Measurements from ENCODE around the gene STXBP6. TPM values are rescaled to one million over a fixed set of nuclear protein-coding genes. Genes with fewer than 3 reads are reported as not detected.

Gene STXBP6
- total and polyA plus RNA-seq, 2 of the 13 experiments (the other 11 are each of a cell fraction or from before 2014, with no cell fraction given): 35.3 to 42.8 TPM

DNA sequence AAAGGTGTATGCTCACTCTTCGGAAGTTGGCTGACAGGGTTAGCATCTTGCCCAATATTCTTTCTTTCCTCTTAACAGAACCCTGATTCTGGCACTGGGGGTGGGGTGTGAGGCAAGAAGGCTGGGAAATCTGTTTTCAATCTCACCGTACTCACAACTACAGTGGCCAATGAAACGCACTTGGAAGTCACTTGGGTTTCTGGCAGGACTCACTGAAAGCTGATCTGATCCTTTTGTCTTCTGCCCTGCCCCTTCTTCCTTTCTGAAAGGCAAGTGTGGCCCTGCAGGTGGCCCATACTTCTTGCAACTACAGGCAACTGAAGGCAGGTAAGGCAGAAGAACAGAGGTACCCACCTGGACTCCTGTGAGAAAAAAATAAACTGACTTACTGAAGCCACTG is 106.9 kb downstream of the STXBP6 start:
- Histone ChIP-seq H3K27ac (ENCODE audit: extremely low read length, insufficient read depth, low read length) (no peak overlapping the region), H3K4me1 (ENCODE audit: insufficient read depth, low read length) (0 out of 2 replicates have a peak, but pooled peaks cover 10% of the 10 kb centered on the region), H3K27me3 (ENCODE audit: control insufficient read depth in 1 of 2, insufficient read depth in 2 of 2, low read length in 2 of 2) (no peaks in the 10 kb centered on the region), H3K4me3 (replicated peaks in 1 of 3; ENCODE audit: insufficient read depth in 1 of 3, low read depth in 2 of 3, low read length in 3 of 3) (no peak overlapping the region), H3K9me3 (ENCODE audit: low read length) (no peaks in the 10 kb centered on the region), H3K9ac (ENCODE audit: insufficient read depth, low read depth, low read length) (no peak overlapping the region), H3K79me2 (ENCODE audit: insufficient read depth, low read length) (no peaks in the 10 kb centered on the region), H2AFZ (ENCODE audit: low read length) (no peak overlapping the region), H4K20me1 (ENCODE audit: insufficient read depth, low read length) (no peaks in the 10 kb centered on the region), H3K36me3 (replicated peaks in 1 of 2; ENCODE audit: control insufficient read depth in 1 of 2, insufficient read depth in 2 of 2, low read length in 2 of 2) (no peaks in the 10 kb centered on the region), H3K4me2 (ENCODE audit: low read depth, low read length) (no peak overlapping the region)
- 92% methylated on average over 3 of the region's 3 CpGs for WGBS (ENCODE audit: low lambda C conversion rate)
- CTCF ChIA-PET (ENCODE audit: low intra/inter-chr PET ratio, low total read pairs): no interaction called here
- in situ Hi-C loops (cut with HindIII; ENCODE audit: extremely low pct_ligation_motif_present, low pct_unique_long_range_greater_than_20kb) (no loop called here), intact Hi-C loops (cut with micrococcal nuclease; ENCODE audit: unreplicated experiment) (no loop called here)
- ATAC-seq: no peak
- DNase-seq (ENCODE audit: low spot score): no peak
- POLR2A ChIA-PET: no interaction called here
- BruUV-seq (replicated peaks): no TSS peak
- FAIRE-seq: no peak
- TF ChIP-seq CEBPB (IDR thresholded peaks at IDR 0.05; ENCODE audit: borderline replicate concordance, low read depth, low read length) (no peak), U2AF1 (optimal IDR thresholded peaks at IDR 0.05; ENCODE audit: low read depth, low read length) (no peak), ZNF160 (CRISPR knock-in tag; IDR thresholded peaks at IDR 0.05) (no peak), ZNF558 (CRISPR knock-in tag; IDR thresholded peaks at IDR 0.05; ENCODE audit: borderline replicate concordance) (0 out of 2 replicates have a peak, but pooled peaks have one; percentile 38)
- TF ChIP-seq, protein P1, sequence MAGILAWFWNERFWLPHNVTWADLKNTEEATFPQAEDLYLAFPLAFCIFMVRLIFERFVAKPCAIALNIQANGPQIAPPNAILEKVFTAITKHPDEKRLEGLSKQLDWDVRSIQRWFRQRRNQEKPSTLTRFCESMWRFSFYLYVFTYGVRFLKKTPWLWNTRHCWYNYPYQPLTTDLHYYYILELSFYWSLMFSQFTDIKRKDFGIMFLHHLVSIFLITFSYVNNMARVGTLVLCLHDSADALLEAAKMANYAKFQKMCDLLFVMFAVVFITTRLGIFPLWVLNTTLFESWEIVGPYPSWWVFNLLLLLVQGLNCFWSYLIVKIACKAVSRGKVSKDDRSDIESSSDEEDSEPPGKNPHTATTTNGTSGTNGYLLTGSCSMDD (CRISPR knock-in tag; IDR thresholded peaks at IDR 0.05): no peak

DNA sequence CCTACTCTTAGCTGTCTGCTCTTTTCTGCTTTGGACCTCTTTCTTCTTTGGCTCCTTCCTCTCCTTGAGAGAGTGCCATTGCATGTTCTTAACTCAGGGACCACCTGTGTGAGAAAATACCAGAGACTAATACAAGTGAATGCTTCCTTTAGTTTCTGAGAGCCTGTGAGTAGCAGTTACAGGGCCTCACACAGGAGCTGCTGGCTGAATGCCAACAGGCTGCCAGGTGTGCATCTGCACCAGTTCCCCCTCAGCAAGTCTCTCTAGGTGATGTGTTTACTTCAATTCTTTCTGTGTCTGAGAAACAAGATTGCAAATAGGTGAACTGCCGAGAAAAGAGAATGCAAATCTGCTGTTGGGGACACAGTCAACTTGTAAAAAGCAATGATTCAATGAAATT is 108.2 kb downstream of the STXBP6 start:
- 96% methylated on average over 1 of the region's 1 CpG for WGBS (ENCODE audit: low lambda C conversion rate)
- ATAC-seq: peak; percentile 36; the same call in 2 of the 3 replicates

More for the DNA sequence above, 108.2 kb downstream of the STXBP6 start:
- FAIRE-seq: no peak
- POLR2A ChIA-PET: no interaction called here
- Histone ChIP-seq H3K4me1 (ENCODE audit: insufficient read depth, low read length) (0 out of 2 replicates have a peak, but pooled peaks cover 10% of the 10 kb centered on the region), H3K27me3 (ENCODE audit: control insufficient read depth in 1 of 2, insufficient read depth in 2 of 2, low read length in 2 of 2) (no peaks in the 10 kb centered on the region), H3K4me2 (ENCODE audit: low read depth, low read length) (no peak overlapping the region), H3K4me3 (replicated peaks in 1 of 3; ENCODE audit: insufficient read depth in 1 of 3, low read depth in 2 of 3, low read length in 3 of 3) (no peak overlapping the region), H3K9ac (ENCODE audit: insufficient read depth, low read depth, low read length) (no peak overlapping the region), H3K36me3 (replicated peaks in 1 of 2; ENCODE audit: control insufficient read depth in 1 of 2, insufficient read depth in 2 of 2, low read length in 2 of 2) (no peaks in the 10 kb centered on the region), H3K27ac (ENCODE audit: extremely low read length, insufficient read depth, low read length) (no peak overlapping the region), H3K9me3 (ENCODE audit: low read length) (no peaks in the 10 kb centered on the region), H4K20me1 (ENCODE audit: insufficient read depth, low read length) (no peaks in the 10 kb centered on the region), H3K79me2 (ENCODE audit: insufficient read depth, low read length) (no peaks in the 10 kb centered on the region), H2AFZ (ENCODE audit: low read length) (no peak overlapping the region)
- in situ Hi-C loops (cut with HindIII; ENCODE audit: extremely low pct_ligation_motif_present, low pct_unique_long_range_greater_than_20kb) (no loop called here), intact Hi-C loops (cut with micrococcal nuclease; ENCODE audit: unreplicated experiment) (no loop called here)
- no TSS peak for BruUV-seq (replicated peaks)
- TF ChIP-seq LCORL (IDR thresholded peaks at IDR 0.05) (0 out of 2 replicates have a peak, but pooled peaks have one; percentile 59), LCORL (CRISPR knock-in tag; IDR thresholded peaks at IDR 0.05) (no peak), ZNF101 (CRISPR knock-in tag; IDR thresholded peaks at IDR 0.05; ENCODE audit: borderline replicate concordance, low read depth) (no peak)
- no peak for DNase-seq (ENCODE audit: low spot score)
- CTCF ChIA-PET (ENCODE audit: low intra/inter-chr PET ratio, low total read pairs): no interaction called here

Data from HepG2 (cell line).